HCT116 (cell line): ENCODE measurements around the gene ORM1. TPM values are rescaled to one million over a fixed set of nuclear protein-coding genes. Genes with fewer than 3 reads are reported as not detected.

Experiments
- ATAC-seq: fragments of 200-7000 bp; cut with Tn5 transposase; 2 replicates; pipeline ENCODE4 v1.9.1; 2020; ENCODE audit warnings: mild to moderate bottlenecking, moderate library complexity
- BruUV-seq: library from RNA; stranded (reverse); fragments of 400-500 nt; replicated peaks from 2 replicates; lab custom pipeline; 2021; lab: Mats Ljungman, UMichigan
- CTCF ChIA-PET: fragments of 300-600 bp; sonication (Branson Sonifier 250); formaldehyde crosslinking; loops from one replicate; lab custom pipeline; 2021; ENCODE audit warnings: antibody characterized with exemption; lab: Charles Lee
- POLR2A ChIA-PET: fragments of 300-600, 350-600 bp; sonication (Branson Sonifier 250); formaldehyde crosslinking; loops from one replicate; lab custom pipeline; 2021; ENCODE audit warnings: antibody characterized with exemption; lab: Charles Lee
- RAD21 ChIA-PET, 2 experiments: fragments of 300-600 bp; sonication (Branson Sonifier 250); formaldehyde crosslinking; loops; one replicate each; lab custom pipeline; 2023; ENCODE audit warnings: low total read pairs in 2 of 2; ENCODE audit not compliant: uncharacterized antibody in 2 of 2, unreplicated experiment in 2 of 2, low non-redundant PET in 1 of 2; lab: Charles Lee
- DNase-seq: peaks from one replicate; pipeline ENCODE4 v3.0.0-alpha.2; 2010; ENCODE audit warnings: low read depth, low spot score
- H2AFZ ChIP-seq: fragments of 200-600 bp; shearing (Covaris generic), sonication (generic); 2 replicates; pipeline ENCODE4 v1.6.1; 2017; ENCODE audit warnings: low read depth, mixed run types, mixed read lengths, antibody characterized with exemption, low read length; ENCODE audit not compliant: poor library complexity, severe bottlenecking
- H3K27ac ChIP-seq: 2 replicates; pipeline ENCODE4 v1.5.1; 2012; ENCODE audit warnings: low read depth, low read length
- H3K27me3 ChIP-seq: fragments of 200-600 bp; sonication (generic); 2 replicates; pipeline ENCODE4 v1.6.1; 2016; ENCODE audit warnings: mixed run types, low read length, mixed read lengths; ENCODE audit not compliant: insufficient read depth
- H3K36me3 ChIP-seq, 2 experiments: fragments of 200-500 bp in 1 of 2; fragments of 200-600 bp in 1 of 2; sonication (Bioruptor generic) in 1 of 2; sonication (generic) in 1 of 2; 2 replicates each; pipeline versions ENCODE4 v1.5.1 to v1.6.1; 2014 to 2016; ENCODE audit warnings: low read length in 2 of 2, inconsistent platforms in 1 of 2, mixed read lengths in 1 of 2, mixed run types in 1 of 2; ENCODE audit not compliant: insufficient read depth in 2 of 2, control insufficient read depth in 1 of 2
- H3K4me1 ChIP-seq, 2 experiments: fragments of 200-600 bp in 1 of 2; sonication (generic) in 1 of 2; 2 replicates each; pipeline versions ENCODE4 v1.5.1 to v1.6.1; 2012 to 2017; ENCODE audit warnings: low read length in 2 of 2, inconsistent platforms in 1 of 2, mild to moderate bottlenecking in 1 of 2, mixed read lengths in 1 of 2, mixed run types in 1 of 2, moderate library complexity in 1 of 2; ENCODE audit not compliant: insufficient read depth in 2 of 2, control insufficient read depth in 1 of 2
- H3K4me2 ChIP-seq: fragments of 200-600 bp; sonication (generic); 2 replicates; pipeline ENCODE4 v1.6.1; 2017; ENCODE audit warnings: mixed run types, low read length, mixed read lengths
- H3K4me3 ChIP-seq, 2 experiments: fragments of 200-600 bp in 1 of 2; sonication (generic) in 1 of 2; replicated peaks in 1 of 2; 2 replicates each; pipeline ENCODE4 v1.5.1; 2011 to 2016; ENCODE audit warnings: low read length in 2 of 2, control low read depth in 1 of 2, low read depth in 1 of 2, mild to moderate bottlenecking in 1 of 2, mixed read lengths in 1 of 2, mixed run types in 1 of 2
- H3K79me2 ChIP-seq: fragments of 200-600 bp; sonication (generic); 2 replicates; pipeline ENCODE4 v1.6.1; 2017; ENCODE audit warnings: mild to moderate bottlenecking, mixed run types, low read length, moderate library complexity, mixed read lengths; ENCODE audit not compliant: insufficient read depth
- H3K9ac ChIP-seq: fragments of 200-600 bp; sonication (generic); 2 replicates; pipeline ENCODE4 v1.6.1; 2016; ENCODE audit warnings: low read length, mixed read lengths
- H3K9me2 ChIP-seq: fragments of 200-600 bp; sonication (generic), shearing (Covaris generic); 2 replicates; pipeline ENCODE4 v1.6.1; 2017; ENCODE audit warnings: mixed run types, mild to moderate bottlenecking, moderate library complexity; ENCODE audit not compliant: insufficient read depth
- H3K9me3 ChIP-seq, 2 experiments: fragments of 200-500 bp in 1 of 2; fragments of 200-600 bp in 1 of 2; sonication (Bioruptor generic) in 1 of 2; sonication (generic) in 1 of 2; 2 replicates each; pipeline ENCODE4 v1.6.1; 2014 to 2017; ENCODE audit warnings: low read length in 2 of 2, mixed read lengths in 2 of 2, inconsistent platforms in 1 of 2, low read depth in 1 of 2, mild to moderate bottlenecking in 1 of 2, mixed run types in 1 of 2, moderate library complexity in 1 of 2; ENCODE audit not compliant: control insufficient read depth in 1 of 2, insufficient read depth in 1 of 2
- H4K20me1 ChIP-seq: fragments of 200-600 bp; sonication (generic), shearing (Covaris generic); 2 replicates; pipeline ENCODE4 v1.6.1; 2017; ENCODE audit warnings: mixed run types, mild to moderate bottlenecking, moderate library complexity; ENCODE audit not compliant: insufficient read depth
- CBX3 ChIP-seq: IDR thresholded peaks from 2 replicates; pipeline ENCODE4 v1.6.1; 2012; ENCODE audit warnings: low read depth
- EGR1 ChIP-seq: IDR thresholded peaks from 2 replicates; pipeline ENCODE4 v1.6.1; 2012; ENCODE audit warnings: low read depth
- EZH2 ChIP-seq: fragments of 200-600 bp; sonication (generic); IDR thresholded peaks from 2 replicates; pipeline ENCODE4 v1.6.1; 2017; ENCODE audit warnings: antibody characterized with exemption, mixed run types
- EZH2phosphoT487 ChIP-seq: fragments of 200-600 bp; IDR thresholded peaks from 2 replicates; pipeline ENCODE4 v1.6.1; 2018; ENCODE audit warnings: antibody characterized with exemption, borderline replicate concordance
- FOSL1 ChIP-seq: IDR thresholded peaks from 2 replicates; pipeline ENCODE4 v1.6.1; 2012; ENCODE audit warnings: low read depth
- JUND ChIP-seq: IDR thresholded peaks from 2 replicates; pipeline ENCODE4 v1.6.1; 2012
- POLR2A ChIP-seq: IDR thresholded peaks from 2 replicates; pipeline ENCODE4 v1.7.0; 2011; ENCODE audit warnings: borderline replicate concordance; ENCODE audit not compliant: insufficient read depth, insufficient read length; ENCODE audit errors: extremely low read depth
- POLR2AphosphoS5 ChIP-seq: IDR thresholded peaks from 2 replicates; pipeline ENCODE4 v1.6.1; 2011; ENCODE audit warnings: mild to moderate bottlenecking, low read depth, low read length, moderate library complexity
- RAD21 ChIP-seq: IDR thresholded peaks from 2 replicates; pipeline ENCODE4 v1.6.1; 2012; ENCODE audit warnings: low read depth, mild to moderate bottlenecking
- SIN3A ChIP-seq: IDR thresholded peaks from 2 replicates; pipeline ENCODE4 v1.6.1; 2012; ENCODE audit warnings: low read depth
- SP1 ChIP-seq: IDR thresholded peaks from 2 replicates; pipeline ENCODE4 v1.6.1; 2012; ENCODE audit warnings: low read depth
- SRF ChIP-seq: IDR thresholded peaks from 2 replicates; pipeline ENCODE4 v1.6.1; 2012; ENCODE audit warnings: low read depth
- TCF7L2 ChIP-seq: IDR thresholded peaks from 2 replicates; pipeline ENCODE4 v1.7.0; 2011; ENCODE audit warnings: borderline replicate concordance, inconsistent platforms; ENCODE audit not compliant: insufficient read depth, insufficient read length; ENCODE audit errors: extremely low read depth
- YY1 ChIP-seq: IDR thresholded peaks from 2 replicates; pipeline ENCODE4 v1.6.1; 2011; ENCODE audit warnings: low read length, low read depth, moderate library complexity, mild to moderate bottlenecking; ENCODE audit not compliant: insufficient replicate concordance; ENCODE audit errors: extremely low read depth
- ZFX ChIP-seq: fragments of 450-650 bp; IDR thresholded peaks from 2 replicates; pipeline ENCODE4 v1.6.1; 2017
- ZNF274 ChIP-seq: fragments of 200-500 bp; sonication (Bioruptor generic); IDR thresholded peaks from 2 replicates; pipeline ENCODE4 v1.6.1; 2014; ENCODE audit warnings: mild to moderate bottlenecking, low read depth, low read length, inconsistent platforms
- intact Hi-C: fragments of 100-400 bp; cut with micrococcal nuclease; formaldehyde crosslinking; loops from 2 replicates; pipeline ENCODE4 v1.10.0; 2022
- total RNA-seq: library from RNA; stranded (reverse); gene quantifications from one replicate; pipeline ENCODE4 v1.2.1, GENCODE V29; 2021; ENCODE audit not compliant: unreplicated experiment
- TF ChIP-seq, protein P1 (sequence below): IDR thresholded peaks from 2 replicates; pipeline ENCODE4 v1.6.1; 2012; ENCODE audit warnings: low read depth
- TF ChIP-seq, protein P2 (sequence below): IDR thresholded peaks from 2 replicates; pipeline ENCODE4 v1.6.1; 2012
- TF ChIP-seq, protein P3 (sequence below), 3 experiments: fragments of 200-600 bp in 1 of 3; sonication (generic) in 1 of 3; IDR thresholded peaks in 2 of 3; conservative IDR thresholded peaks in 1 of 3; 2 replicates each; pipeline ENCODE4 v1.5.1; 2012 to 2017; ENCODE audit warnings: low read depth in 2 of 3, low read length in 2 of 3, antibody characterized with exemption in 1 of 3, borderline replicate concordance in 1 of 3, control low read depth in 1 of 3, mild to moderate bottlenecking in 1 of 3, mixed read lengths in 1 of 3, mixed run types in 1 of 3, moderate library complexity in 1 of 3; ENCODE audit not compliant: insufficient read depth in 1 of 3

The ORM1 gene
- total RNA-seq, 1 experiment from 2014 or later = 5.6 TPM

DNA sequence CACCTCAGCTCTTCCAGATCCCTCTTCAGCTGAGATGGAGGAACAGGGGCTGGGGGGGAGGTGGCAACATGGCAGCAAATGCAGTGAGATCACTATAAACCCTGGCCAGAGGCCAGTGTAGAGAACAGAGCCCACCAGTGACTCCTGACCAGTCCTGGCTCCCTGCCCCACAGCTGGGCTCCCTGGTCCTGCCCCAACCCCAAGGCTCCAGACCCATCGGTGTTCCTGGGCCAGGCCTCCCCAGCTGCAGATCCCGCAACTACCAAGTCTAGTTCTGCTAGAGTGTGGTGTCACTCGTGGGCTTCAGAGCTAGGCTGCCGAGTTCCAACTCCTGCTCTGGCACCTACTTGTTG, 48.0 kb downstream of the ORM1 start:
- no peak for ATAC-seq
- no peak overlapping the region for H3K9ac ChIP-seq
- H3K9me3 ChIP-seq = no peaks in the 10 kb centered on the region
- H3K4me2 ChIP-seq = no peak overlapping the region
- peaks cover 0 to 8% of the 10 kb centered on the region in 2 experiments; a peak in 2 of 4 replicates for H3K4me1 ChIP-seq
- ChIA-PET CTCF (no interaction called here), RAD21 (no interaction called here), POLR2A (no interaction called here)
- H3K27ac ChIP-seq = no peak overlapping the region
- H3K27me3 ChIP-seq = no peaks in the 10 kb centered on the region
- H3K36me3 ChIP-seq = no peaks in the 10 kb centered on the region
- no peak for DNase-seq
- no peaks in the 10 kb centered on the region for H3K79me2 ChIP-seq
- H3K4me3 ChIP-seq = no peak overlapping the region
- H4K20me1 ChIP-seq = no peaks in the 10 kb centered on the region
- TF ChIP-seq SRF (no peak), SIN3A (no peak), EGR1 (no peak), ZFX (no peak), FOSL1 (no peak), SP1 (no peak), RAD21 (no peak), CBX3 (no peak), ZNF274 (no peak), EZH2phosphoT487 (no peak), YY1 (no peak), POLR2AphosphoS5 (no peak), EZH2 (no peak), JUND (no peak), POLR2A (no peak), TCF7L2 (no peak)
- TF ChIP-seq, protein P1, sequence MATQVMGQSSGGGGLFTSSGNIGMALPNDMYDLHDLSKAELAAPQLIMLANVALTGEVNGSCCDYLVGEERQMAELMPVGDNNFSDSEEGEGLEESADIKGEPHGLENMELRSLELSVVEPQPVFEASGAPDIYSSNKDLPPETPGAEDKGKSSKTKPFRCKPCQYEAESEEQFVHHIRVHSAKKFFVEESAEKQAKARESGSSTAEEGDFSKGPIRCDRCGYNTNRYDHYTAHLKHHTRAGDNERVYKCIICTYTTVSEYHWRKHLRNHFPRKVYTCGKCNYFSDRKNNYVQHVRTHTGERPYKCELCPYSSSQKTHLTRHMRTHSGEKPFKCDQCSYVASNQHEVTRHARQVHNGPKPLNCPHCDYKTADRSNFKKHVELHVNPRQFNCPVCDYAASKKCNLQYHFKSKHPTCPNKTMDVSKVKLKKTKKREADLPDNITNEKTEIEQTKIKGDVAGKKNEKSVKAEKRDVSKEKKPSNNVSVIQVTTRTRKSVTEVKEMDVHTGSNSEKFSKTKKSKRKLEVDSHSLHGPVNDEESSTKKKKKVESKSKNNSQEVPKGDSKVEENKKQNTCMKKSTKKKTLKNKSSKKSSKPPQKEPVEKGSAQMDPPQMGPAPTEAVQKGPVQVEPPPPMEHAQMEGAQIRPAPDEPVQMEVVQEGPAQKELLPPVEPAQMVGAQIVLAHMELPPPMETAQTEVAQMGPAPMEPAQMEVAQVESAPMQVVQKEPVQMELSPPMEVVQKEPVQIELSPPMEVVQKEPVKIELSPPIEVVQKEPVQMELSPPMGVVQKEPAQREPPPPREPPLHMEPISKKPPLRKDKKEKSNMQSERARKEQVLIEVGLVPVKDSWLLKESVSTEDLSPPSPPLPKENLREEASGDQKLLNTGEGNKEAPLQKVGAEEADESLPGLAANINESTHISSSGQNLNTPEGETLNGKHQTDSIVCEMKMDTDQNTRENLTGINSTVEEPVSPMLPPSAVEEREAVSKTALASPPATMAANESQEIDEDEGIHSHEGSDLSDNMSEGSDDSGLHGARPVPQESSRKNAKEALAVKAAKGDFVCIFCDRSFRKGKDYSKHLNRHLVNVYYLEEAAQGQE = no peak
- TF ChIP-seq, protein P2, sequence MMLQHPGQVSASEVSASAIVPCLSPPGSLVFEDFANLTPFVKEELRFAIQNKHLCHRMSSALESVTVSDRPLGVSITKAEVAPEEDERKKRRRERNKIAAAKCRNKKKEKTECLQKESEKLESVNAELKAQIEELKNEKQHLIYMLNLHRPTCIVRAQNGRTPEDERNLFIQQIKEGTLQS = no peak
- TF ChIP-seq, protein P3, sequence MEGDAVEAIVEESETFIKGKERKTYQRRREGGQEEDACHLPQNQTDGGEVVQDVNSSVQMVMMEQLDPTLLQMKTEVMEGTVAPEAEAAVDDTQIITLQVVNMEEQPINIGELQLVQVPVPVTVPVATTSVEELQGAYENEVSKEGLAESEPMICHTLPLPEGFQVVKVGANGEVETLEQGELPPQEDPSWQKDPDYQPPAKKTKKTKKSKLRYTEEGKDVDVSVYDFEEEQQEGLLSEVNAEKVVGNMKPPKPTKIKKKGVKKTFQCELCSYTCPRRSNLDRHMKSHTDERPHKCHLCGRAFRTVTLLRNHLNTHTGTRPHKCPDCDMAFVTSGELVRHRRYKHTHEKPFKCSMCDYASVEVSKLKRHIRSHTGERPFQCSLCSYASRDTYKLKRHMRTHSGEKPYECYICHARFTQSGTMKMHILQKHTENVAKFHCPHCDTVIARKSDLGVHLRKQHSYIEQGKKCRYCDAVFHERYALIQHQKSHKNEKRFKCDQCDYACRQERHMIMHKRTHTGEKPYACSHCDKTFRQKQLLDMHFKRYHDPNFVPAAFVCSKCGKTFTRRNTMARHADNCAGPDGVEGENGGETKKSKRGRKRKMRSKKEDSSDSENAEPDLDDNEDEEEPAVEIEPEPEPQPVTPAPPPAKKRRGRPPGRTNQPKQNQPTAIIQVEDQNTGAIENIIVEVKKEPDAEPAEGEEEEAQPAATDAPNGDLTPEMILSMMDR (IDR thresholded peaks at IDR 0.05 in 2 of 3, conservative IDR thresholded peaks at IDR 0.05 in 1 of 3; ENCODE audit: borderline replicate concordance in 1 of 3, insufficient read depth in 1 of 3, low read depth in 2 of 3, low read length in 2 of 3) = no peak
- H2AFZ ChIP-seq = no peak overlapping the region
- intact Hi-C loops = no loop called here
- no TSS peak for BruUV-seq
- no peaks in the 10 kb centered on the region for H3K9me2 ChIP-seq
